K562 (cell line): Measurements from ENCODE around the gene DDX23.

Experiments
- CREB1 ChIP-seq, 2 experiments: sonication (generic) in 1 of 2; formaldehyde crosslinking in 1 of 2; IDR thresholded peaks; 2 replicates each; pipeline versions ENCODE4 v1.6.1 to v1.8.0; 2012 to 2022; ENCODE audit warnings: inconsistent platforms in 1 of 2, mild to moderate bottlenecking in 1 of 2, missing genetic modification reagents in 1 of 2, moderate library complexity in 1 of 2
- PTBP1 ChIP-seq: fragments of 200-400 bp; formaldehyde crosslinking; IDR thresholded peaks from 2 replicates; pipeline ENCODE4 v1.6.1; 2017; ENCODE audit warnings: low read depth, low read length
- USF2 ChIP-seq: sonication (generic); formaldehyde crosslinking; IDR thresholded peaks from 2 replicates; pipeline ENCODE4 v1.5.0; 2020; ENCODE audit warnings: missing genetic modification reagents
- ZKSCAN1 ChIP-seq: fragments of 150-350 bp; IDR thresholded peaks from 2 replicates; pipeline ENCODE4 v1.6.1; 2016; ENCODE audit warnings: low read depth, low read length

GRCh38 chr12:48795550-48796455, 56.2 kb downstream of the DDX23 start:
- TF ChIP-seq USF2 (CRISPR knock-in tag) (no peak), ZKSCAN1 (no peak), PTBP1 (no peak), CREB1 (IDR thresholded peaks at IDR 0.05) (no peak), CREB1 (CRISPR knock-in tag; IDR thresholded peaks at IDR 0.05) (no peak)
